HG03565 (cell line): ENCODE measurements around the gene KRT81.
"Not testable (repeated sequence)": the region's sequence is repeated elsewhere in the genome, so short reads cannot be mapped to it uniquely, and the experiment has no call there.

Experiments
- ATAC-seq: cut with Tn5 transposase; IDR thresholded peaks from one replicate; pipeline ENCODE4 v1.9.1; 2021; ENCODE audit warnings: mild to moderate bottlenecking, moderate library complexity; ENCODE audit not compliant: unreplicated experiment

The KRT81 gene

DNA sequence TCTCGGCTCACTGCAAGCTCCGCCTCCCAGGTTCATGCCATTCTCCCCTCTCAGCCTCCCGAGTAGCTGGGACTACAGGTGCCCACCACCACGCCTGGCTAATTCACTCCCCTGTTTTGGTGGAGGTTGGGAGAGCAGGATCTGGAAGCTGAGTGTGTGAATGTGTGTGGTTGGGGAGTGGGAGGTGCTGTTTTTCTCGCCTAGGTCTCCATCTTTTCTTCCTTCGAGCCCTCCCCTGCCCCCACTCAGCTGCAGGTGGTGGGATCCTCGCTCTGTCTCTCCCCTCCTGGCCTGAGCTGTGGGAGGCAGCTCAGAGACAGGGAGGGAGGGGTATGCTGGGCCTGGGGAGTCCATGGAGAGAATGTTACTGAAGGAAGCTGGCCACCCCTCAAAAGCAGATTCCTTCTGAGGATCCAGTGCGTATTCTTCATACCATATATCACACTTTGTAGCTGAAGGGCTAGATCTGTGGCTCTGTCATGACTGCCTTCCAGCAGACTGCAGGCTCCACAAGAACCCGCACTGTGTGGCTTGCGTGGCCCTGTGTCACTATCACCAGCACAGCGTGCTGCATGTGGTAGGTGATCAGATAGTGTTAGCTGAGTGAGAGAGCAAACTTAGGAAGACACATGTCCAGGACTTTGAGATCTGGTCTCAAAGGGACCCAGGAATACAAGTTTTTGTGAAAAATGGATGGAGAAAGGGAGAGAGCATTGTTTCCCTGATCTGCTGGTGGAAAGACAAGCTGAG is 27.1 kb upstream of the KRT81 start:
- ATAC-seq, result no peak

DNA sequence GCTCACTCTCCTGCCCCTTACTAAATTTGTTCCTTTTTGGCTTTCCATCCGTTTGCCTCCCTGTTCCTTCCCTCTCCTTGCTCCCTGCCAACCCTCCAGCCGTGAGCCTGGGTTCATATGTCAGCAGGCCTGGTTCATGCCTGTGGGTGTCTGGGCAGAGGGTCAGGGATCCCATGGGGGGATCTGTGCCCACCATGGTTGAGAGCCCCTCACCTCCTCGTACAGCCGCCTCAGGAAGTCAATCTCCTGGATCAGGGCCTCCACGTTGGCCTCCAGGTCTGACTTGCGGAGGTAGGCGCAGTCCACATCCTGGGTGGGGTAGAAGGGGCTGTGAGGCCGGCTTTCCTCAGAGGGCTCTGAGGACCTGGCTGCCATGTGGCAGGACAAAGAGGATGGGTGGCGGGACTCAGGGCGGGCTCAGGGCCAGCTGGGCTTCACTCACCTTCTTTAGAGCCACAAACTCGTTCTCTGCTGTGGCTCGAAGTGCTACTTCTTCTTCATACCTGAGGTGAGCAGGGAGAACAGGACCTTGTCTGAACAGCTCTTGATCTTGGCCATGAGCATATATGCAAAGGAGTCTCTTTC is 26.2 kb upstream of the KRT81 start:
- ATAC-seq, result no peak

DNA sequence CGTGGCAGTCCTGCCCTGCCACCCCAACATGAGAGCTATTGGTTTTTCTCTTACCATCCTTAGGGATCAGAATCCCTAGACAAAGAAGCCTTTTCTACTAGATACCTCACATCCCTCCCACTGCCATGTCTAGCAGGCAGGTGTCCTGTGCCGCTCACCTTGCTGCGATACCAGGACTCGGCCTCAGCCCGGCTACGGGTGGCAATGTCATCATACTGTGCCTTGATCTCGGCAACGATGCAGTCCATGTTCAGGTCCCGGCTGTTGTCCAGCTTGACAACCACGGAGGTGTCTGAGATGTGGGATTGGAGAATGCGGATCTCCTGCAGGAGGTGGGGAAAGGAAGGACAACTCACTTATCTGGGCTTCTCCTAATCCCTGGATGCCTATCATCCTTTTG is 25.4 kb upstream of the KRT81 start:
- no peak for ATAC-seq

DNA sequence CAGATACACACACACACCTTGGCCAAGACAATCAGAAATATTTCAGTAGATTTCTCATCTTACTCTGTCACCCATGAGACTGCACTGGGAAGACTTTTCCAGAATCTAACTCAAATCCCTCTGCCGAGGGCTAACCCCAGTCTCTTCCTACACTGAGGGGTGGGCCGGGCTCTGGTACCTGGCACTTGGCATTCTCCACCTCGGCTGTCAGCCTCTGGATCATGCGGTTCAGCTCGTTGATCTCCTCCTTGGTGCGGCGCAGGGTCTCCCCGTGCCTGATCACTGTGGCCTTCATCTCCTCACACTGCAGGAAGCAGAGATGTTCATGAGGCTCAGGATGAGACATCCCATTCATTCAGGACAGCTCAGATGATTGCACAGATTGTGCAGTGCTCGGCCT is 25.0 kb upstream of the KRT81 start:
- ATAC-seq, result no peak

DNA sequence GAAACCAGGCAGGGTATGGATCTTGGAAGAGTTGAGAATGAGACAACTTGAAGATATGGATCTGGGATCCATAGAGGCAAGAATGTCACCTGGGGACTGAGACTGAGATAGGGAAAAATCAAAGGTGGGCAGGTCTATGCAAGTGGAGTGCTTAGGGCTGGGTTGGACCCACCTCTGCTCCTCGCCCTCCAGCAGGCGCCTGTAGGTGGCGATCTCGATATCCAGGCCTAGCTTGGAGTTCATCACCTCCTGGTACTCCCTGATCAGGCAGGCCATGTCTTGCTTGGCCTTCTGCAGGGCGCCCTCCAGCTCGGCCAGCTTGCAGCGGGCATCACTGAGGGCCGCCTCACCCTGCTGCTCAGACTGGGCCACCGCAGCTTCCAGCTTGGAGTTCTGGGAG is 24.4 kb upstream of the KRT81 start:
- ATAC-seq, result not testable (repeated sequence)

DNA sequence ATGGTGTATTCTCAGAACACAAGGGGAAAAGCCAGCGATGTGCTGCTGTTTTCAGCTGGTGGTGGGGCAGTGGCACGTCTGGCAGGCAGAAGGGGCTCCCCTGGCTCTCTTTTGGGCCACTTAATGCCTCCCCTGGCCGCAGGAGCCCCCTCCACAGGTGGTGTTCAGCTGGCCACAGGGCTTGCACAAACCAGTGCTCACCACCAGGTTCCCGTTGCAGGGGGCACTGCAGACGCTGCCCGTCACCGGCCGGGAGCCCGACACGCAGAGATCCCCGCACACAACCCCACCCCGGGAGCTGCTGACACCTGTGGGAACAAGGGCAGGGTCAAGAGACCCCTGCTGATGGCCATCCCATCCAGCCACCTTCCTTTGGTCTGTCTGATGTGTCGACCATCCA is 23.2 kb upstream of the KRT81 start:
- no peak for ATAC-seq

DNA sequence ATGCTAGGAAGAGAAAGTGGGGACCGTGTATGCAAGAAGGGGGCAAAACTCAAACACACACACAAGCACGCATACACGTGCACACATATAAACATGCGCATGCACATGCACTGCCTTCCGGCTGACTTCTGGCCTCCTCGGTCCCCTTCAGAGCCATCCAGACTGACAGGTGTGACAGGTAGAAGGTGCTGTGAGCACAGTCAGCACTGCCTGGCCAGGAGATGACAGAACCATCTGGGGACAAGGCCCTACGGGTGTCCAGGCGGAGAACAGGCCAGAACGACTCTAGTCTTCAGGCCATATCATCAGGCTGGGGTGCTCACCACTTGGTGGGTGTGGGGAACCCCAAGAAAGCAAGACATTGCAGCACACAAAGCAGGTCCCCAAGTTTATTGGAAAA is 22.6 kb upstream of the KRT81 start:
- no peak for ATAC-seq

DNA sequence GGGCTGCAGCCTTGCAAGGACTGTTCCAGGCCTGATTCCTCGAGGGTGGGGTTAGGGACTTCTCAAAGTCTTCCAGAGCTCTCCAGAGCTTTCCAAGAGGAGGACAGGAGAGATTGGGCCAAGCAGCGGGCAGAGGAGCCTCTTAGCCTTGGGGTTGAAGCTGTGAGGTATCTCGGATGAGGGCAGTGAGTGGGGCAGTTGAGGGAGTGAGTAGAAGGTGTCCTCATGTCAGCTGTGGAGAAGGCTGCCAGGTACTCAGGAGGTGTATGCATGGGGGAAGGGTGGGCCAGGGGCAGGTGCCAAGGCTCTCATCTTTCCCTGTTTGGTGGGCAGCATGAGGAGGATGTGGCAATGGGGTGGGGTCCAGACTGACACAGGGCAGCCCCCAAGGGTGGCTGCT is 22.1 kb upstream of the KRT81 start:
- no peak for ATAC-seq

DNA sequence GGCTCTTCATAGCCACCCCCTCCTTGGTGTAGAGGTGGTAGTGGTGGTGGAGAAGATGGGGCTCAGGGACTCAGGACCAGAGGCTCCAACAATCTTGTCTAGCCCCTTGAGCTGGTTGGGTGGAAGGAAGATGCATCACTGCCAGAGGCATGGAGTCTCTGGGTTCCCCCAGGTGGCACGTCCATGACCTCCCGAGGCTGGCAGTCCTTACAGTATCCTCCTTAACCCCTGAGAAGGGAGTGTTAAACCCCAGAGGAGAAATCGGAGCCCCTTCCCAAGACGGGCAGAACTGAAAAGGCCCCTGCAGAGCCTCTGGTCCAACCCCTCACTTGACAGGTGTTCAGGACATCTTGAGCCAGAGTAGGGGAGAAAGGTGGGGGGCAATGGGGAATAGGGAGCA is 20.8 kb upstream of the KRT81 start:
- no peak for ATAC-seq

DNA sequence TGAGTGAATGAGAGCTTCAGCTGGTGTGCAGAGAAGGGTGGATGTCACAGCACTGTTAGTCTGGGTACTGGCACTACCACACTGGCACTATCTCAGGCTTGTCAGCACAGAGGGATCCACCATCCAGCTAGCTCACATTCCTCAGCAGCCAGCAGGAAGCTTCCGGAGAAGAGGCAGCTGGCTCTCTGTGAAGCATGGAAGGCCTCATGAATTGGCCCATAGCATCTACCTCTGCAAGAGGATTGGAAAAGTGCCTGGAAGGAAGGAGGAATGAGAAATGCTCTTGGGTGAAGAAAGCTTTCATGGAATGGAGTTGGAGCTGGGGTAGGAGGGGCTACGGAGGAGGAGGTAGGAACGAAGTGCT is 19.9 kb upstream of the KRT81 start:
- ATAC-seq, result no peak

DNA sequence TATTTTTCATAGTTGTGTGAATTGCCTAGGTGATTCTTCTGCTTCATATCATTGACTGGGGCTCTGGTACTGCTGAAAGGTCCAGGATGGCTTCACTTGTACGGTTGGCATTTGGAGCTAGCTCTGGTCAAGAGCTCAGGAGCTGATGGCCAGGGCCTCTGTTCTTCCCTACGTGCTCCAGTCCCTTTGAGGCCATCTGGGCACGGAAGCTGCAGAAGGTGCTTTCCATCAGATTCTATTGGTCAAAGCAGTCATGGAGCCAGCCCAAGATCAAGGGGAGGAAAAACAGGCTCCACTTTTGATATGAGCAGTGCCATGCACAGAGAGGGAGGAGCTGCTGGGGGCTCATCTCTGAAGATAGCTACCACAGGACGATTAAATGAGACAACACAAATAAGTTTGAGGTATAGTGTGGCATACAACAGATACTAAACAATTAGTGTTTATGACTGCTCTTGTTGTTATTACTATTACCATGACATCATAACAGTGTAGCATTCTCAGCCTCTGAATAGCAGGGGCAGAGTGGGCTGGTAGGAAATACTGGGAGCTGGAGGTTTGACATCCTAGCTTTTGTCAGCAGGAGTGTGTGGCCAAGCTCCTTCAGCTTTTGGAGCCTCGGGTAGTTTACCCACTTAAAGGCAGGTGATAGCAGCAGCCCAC is 19.4 kb upstream of the KRT81 start:
- ATAC-seq, result no peak

DNA sequence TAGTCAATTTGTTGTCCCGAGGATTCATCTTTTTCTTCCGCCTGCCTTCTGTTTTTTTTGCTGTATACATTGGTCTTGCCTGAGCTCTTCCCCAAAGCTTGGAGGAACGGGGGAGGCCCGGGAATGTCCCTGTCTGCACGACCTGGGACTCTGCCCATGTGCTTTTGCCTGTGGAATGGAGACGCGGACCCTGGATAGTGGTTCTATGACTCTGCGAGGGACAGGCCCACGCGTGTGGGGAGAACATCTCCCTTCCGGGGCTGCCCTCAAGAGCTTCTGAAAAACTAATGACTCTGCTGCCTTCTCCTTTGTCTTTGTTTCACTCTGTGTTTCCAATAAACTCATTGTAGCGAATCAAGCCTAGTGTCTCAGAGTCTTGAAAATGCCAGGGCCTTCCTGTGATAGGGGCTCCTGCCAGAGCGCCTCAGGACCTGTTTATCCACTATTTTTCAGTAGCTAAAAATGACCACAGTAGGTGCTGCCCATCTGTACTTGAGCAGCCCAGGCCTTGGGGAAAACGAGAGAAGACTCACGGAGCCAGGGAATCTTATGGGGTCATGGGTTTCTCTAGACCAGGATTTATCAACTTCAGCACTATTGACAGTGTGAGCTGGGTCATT is 17.6 kb upstream of the KRT81 start:
- no peak for ATAC-seq

DNA sequence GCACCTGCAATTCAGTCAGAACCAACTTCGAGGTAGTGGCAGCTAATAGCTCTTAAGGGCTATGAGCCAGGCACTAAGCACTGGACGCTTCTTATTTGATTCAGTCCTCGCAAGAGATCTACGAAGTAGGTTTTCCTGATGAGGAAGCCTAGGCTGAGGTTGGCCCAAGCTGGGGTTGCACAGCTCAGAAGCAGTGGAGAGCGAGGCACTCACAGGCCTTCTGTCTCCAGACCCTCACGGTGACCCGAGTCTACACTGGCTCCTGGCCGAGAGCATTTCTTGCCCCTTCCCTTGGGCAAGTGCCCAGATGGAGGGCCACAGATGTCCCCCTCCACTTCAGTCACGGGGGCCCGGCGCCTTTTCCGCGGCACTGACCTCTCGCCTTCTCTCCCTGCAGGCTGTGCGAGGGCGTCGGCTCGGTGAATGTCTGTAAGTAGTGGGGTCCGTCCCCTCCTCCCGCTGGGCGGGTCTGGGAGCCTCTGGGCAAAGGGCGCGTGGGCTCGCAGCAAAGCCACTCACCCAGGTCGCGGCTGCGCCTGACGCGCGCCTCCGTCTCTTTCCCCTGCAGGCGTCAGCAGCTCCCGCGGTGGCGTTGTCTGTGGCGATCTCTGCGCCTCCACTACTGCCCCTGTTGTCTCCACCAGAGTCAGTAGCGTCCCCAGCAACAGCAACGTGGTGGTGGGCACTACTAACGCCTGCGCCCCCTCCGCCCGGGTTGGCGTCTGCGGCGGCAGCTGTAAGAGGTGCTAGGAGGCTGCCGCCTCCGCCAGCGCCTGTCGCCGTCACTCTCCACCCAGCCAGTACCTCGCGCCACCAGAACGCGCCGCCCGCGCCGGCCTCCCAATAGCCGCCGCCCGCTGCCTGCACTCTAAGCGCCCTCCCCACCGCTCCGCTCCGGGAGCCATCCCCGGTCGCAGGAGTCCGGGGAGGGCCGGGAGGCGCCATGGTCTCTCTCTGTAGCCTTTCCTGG is 16.8 kb upstream of the KRT81 start:
- no peak for ATAC-seq

DNA sequence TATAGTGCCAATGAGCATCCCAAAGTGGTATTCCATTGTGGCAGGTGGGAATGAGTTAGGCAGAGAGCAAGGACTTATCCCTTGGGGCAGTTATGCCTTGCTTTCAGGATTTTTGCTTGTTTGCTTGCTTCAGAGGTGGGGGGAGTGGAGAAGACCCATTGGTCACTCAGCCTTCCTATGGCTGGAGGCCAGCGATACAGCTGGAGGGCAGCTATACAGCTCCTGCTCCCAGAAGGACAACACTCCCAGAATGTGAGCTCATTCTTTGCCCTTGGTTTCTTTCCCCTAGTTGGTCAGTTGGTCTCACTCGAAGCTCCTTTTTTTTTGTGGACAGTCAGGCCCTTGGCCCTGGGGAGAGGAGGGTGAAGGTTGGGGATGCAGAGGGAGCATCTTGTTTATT is 15.4 kb upstream of the KRT81 start:
- no peak for ATAC-seq

DNA sequence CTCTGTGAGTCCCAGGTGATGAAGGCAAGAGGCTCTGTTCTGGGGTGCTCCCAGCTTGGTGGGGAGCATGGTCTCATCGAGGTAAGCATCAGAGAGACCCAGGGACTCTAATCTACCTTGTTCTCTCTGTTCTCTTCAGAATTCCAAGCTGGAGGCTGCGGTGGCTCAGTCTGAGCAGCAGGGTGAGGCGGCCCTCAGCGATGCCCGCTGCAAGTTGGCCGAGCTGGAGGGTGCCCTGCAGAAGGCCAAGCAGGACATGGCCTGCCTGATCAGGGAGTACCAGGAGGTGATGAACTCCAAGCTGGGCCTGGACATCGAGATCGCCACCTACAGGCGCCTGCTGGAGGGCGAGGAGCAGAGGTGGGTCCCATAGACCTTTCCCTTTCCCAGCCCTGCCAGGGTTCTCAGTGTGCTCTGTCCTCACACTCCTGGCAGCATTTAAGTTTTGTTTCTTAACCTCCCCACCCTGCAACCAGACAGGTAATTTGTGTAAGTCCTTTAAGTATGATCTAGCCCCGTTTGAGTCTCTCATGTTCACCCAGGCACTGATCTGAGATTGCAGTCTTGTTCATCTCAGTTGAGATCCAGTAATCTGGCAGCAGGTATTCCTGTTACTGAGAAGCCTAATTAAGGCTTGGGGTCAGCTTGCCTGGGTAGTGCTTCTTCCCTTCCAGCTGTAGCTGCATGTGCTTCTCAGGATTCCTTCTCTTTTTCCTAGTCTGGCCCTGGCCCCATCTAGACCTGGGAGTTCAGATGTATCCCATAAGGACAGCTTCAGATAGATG is 14.8 kb upstream of the KRT81 start:
- no peak for ATAC-seq

DNA sequence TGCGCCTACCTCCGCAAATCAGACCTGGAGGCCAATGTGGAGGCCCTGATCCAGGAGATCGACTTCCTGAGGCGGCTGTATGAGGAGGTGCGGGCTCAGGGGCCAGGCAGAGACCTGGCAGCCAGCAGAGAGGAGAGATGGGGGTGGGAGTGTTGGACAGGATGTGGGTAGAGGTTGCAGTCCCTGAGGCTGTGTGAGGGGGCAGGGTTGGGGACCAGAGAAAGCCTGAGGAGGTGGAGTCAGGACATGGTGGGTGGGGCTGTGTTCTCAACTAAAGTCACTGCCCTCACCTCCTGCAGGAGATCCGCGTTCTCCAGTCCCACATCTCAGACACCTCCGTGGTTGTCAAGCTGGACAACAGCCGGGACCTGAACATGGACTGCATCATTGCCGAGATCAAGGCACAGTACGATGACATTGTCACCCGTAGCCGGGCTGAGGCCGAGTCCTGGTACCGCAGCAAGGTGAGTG is 13.6 kb upstream of the KRT81 start:
- ATAC-seq, result not testable (repeated sequence)

DNA sequence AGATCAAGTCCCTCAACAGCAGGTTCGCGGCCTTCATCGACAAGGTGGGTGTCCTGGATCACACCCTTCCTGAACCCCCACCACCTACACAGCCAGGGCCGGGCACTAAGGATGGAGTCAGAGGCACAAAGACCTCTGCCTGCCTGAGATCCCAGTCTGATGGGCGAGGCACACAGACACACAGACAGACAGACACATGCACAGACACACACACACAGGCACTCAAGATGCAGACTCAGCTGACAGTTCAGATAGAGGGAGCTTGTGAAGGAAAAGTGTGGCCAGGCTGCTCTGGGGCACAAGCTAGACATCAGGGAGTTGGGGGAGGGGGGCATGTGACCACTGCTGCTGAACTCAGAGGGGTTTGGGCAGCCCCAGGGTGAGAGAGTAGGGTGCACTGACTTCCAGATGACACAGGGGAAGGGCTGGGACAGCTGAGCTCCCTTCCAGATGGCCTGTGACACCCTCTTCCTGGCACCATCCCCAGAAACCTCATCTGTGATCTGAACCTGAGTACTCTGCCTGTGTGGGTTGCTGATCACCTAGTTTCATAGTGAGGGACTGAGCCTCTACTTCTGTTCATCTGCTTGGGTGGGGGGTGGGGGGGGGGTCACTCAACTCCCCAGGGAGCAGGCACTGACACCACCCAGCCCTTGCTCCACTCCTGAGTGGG is 11.0 kb upstream of the KRT81 start:
- ATAC-seq, result not testable (repeated sequence)

DNA sequence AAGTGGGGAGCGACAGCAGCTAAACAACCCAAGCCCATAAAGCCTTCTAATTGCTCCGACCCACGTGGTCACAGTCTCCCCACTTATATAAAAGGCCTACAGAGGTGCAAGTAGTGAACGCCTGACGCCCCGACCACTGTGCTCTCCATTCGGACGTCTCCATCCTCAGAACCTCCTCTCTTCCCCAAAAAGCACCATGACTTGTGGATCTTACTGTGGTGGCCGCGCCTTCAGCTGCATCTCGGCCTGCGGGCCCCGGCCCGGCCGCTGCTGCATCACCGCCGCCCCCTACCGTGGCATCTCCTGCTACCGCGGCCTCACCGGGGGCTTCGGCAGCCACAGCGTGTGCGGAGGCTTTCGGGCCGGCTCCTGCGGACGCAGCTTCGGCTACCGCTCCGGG is 10.4 kb upstream of the KRT81 start:
- ATAC-seq, result not testable (repeated sequence)
